Measurements from ENCODE around the gene CCDC197.

CCDC197 gene

GRCh38 chr14:94021416-94022157 is 24.5 kb downstream of the CCDC197 start:
- TF ChIP-seq ZFX (IDR thresholded peaks at IDR 0.05) (no peak), CTCF (conservative IDR thresholded peaks at IDR 0.05) (no peak)
- no peak overlapping the region for H3K27ac ChIP-seq

GRCh38 chr14:94022532-94023411 is 25.7 kb downstream of the CCDC197 start:
- TF ChIP-seq ZFX (IDR thresholded peaks at IDR 0.05) = no peak
- no peak overlapping the region for H3K27ac ChIP-seq

GRCh38 chr14:94024549-94024948 is 27.4 kb downstream of the CCDC197 start:
- TF ChIP-seq ZFX (IDR thresholded peaks at IDR 0.05) (no peak), CTCF (conservative IDR thresholded peaks at IDR 0.05) (no peak)

GRCh38 chr14:94025720-94026119 is 28.6 kb downstream of the CCDC197 start:
- H3K27ac ChIP-seq = no peak overlapping the region
- TF ChIP-seq CTCF (conservative IDR thresholded peaks at IDR 0.05) = no peak

More at GRCh38 chr14:94024549-94024948, 27.4 kb downstream of the CCDC197 start:
- no peak overlapping the region for H3K27ac ChIP-seq

- H3K27ac ChIP-seq = peak within 1 kb of the TSS; percentile 63
These were observed 29.2 kb downstream of the CCDC197 start, which contains the start of gene OTUB2 for GRCh38 chr14:94026173-94026888. Gene OTUB2, plus strand, starts transcription at chr14:94026340. Its CDS starts 198 bp downstream, at chr14:94026538.

GRCh38 chr14:94026889-94027469 is 29.9 kb downstream of the CCDC197 start:
- TF ChIP-seq CTCF (conservative IDR thresholded peaks at IDR 0.05) (no peak), ZFX (IDR thresholded peaks at IDR 0.05) (no peak)
- peak overlapping the region; percentile 63 for H3K27ac ChIP-seq

More at GRCh38 chr14:94026173-94026888, 29.2 kb downstream of the CCDC197 start, which contains the start of gene OTUB2:
- no peak for TF ChIP-seq CTCF (conservative IDR thresholded peaks at IDR 0.05)
- TF ChIP-seq ZFX (IDR thresholded peaks at IDR 0.05) = no peak

All from C4-2B (cell line).